B cell (primary cell): ENCODE data around the gene PARVB. TPM values are rescaled to one million over a fixed set of nuclear protein-coding genes. Genes with fewer than 3 reads are reported as not detected.

Experiments used
- ATAC-seq: fragments of 200-7000 bp; cut with Tn5 transposase; one replicate; pipeline ENCODE4 v1.10.0; 2021; ENCODE audit warnings: low read depth, mild to moderate bottlenecking, moderate number of reproducible peaks, moderate library complexity
- CTCF ChIA-PET: fragments of 350-600 bp; sonication (Branson Sonifier 250); formaldehyde crosslinking; loops from one replicate; lab custom pipeline; 2021; ENCODE audit warnings: antibody characterized with exemption, inconsistent platforms; lab: Charles Lee
- POLR2A ChIA-PET: fragments of 350-600 bp; sonication (Branson Sonifier 250); formaldehyde crosslinking; loops from one replicate; lab custom pipeline; 2021; ENCODE audit warnings: antibody characterized with exemption; lab: Charles Lee
- DNase-seq: peaks from one replicate; pipeline ENCODE4 v3.0.0; 2013
- H2AFZ ChIP-seq: 2 replicates; pipeline ENCODE4 v1.6.1; 2012; ENCODE audit warnings: mild to moderate bottlenecking, low read depth, low read length; ENCODE audit not compliant: insufficient read depth, poor library complexity, severe bottlenecking
- H3K27ac ChIP-seq, 2 donors: 1 replicate in 1 of 2; 2 replicates in 1 of 2; pipeline ENCODE4 v1.5.1; 2012 to 2013; ENCODE audit warnings: low read length in 2 of 2, mild to moderate bottlenecking in 2 of 2, moderate library complexity in 1 of 2
- H3K27me3 ChIP-seq, 4 experiments: fragments of 200-600 bp in 1 of 4; sonication (generic) in 1 of 4; replicated peaks in 1 of 4; 1 replicate in 2 of 4; 2 replicates in 2 of 4; pipeline versions ENCODE4 v1.6.1 to v1.7.0; 2013 to 2016; ENCODE audit warnings: low read length in 3 of 4, mild to moderate bottlenecking in 2 of 4, mixed read lengths in 1 of 4, moderate library complexity in 1 of 4; ENCODE audit not compliant: insufficient read depth in 4 of 4, control insufficient read depth in 3 of 4; ENCODE audit errors: control extremely low read depth in 1 of 4
- H3K36me3 ChIP-seq, 2 experiments: replicated peaks in 1 of 2; 1 replicate in 1 of 2; 2 replicates in 1 of 2; pipeline versions ENCODE4 v1.6.1 to v1.7.1; 2013; ENCODE audit warnings: low read length in 1 of 2; ENCODE audit not compliant: insufficient read depth in 2 of 2, control insufficient read depth in 1 of 2; ENCODE audit errors: control extremely low read depth in 1 of 2, extremely low read depth in 1 of 2
- H3K4me1 ChIP-seq, 2 donors: fragments of 200-600 bp in 1 of 2; sonication (generic) in 1 of 2; 1 replicate in 1 of 2; 2 replicates in 1 of 2; pipeline versions ENCODE4 v1.5.1 to v1.6.1; 2013 to 2017; ENCODE audit warnings: low read length in 2 of 2; ENCODE audit not compliant: control insufficient read depth in 2 of 2, insufficient read depth in 2 of 2
- H3K4me2 ChIP-seq: replicated peaks from 2 replicates; pipeline ENCODE3; 2012; ENCODE audit warnings: mild to moderate bottlenecking, low read depth, low read length; ENCODE audit not compliant: poor library complexity, severe bottlenecking
- H3K4me3 ChIP-seq, 5 experiments: fragments of 200-600 bp in 1 of 5; sonication (generic) in 1 of 5; 1 replicate in 3 of 5; 2 replicates in 2 of 5; pipeline versions ENCODE4 v1.5.1 to v1.7.0; 2011 to 2016; ENCODE audit warnings: low read length in 4 of 5, mild to moderate bottlenecking in 4 of 5, low read depth in 2 of 5, control low read depth in 1 of 5, moderate library complexity in 1 of 5; ENCODE audit not compliant: insufficient read depth in 1 of 5; ENCODE audit errors: control extremely low read depth in 1 of 5, extremely low read depth in 1 of 5
- H3K79me2 ChIP-seq: fragments of 200-600 bp; sonication (generic); one replicate; pipeline ENCODE4 v1.6.0; 2016; ENCODE audit warnings: low read length; ENCODE audit not compliant: control insufficient read depth, insufficient read depth
- H3K9ac ChIP-seq: fragments of 200-600 bp; sonication (generic); 2 replicates; pipeline ENCODE4 v1.6.1; 2017; ENCODE audit warnings: mild to moderate bottlenecking, low read length, moderate library complexity
- H3K9me3 ChIP-seq, 3 donors: one replicate each; pipeline versions ENCODE4 v1.6.1 to v1.7.1; 2013; ENCODE audit warnings: low read length in 2 of 3; ENCODE audit not compliant: control insufficient read depth in 2 of 3, insufficient read depth in 1 of 3; ENCODE audit errors: control extremely low read depth in 1 of 3
- H4K20me1 ChIP-seq: 2 replicates; pipeline ENCODE4 v1.6.0; 2012; ENCODE audit warnings: mild to moderate bottlenecking, low read length; ENCODE audit not compliant: insufficient read depth, control insufficient read depth, poor library complexity, severe bottlenecking
- H3K27ac Mint-ChIP-seq: one replicate; pipeline ENCODE4 v1.8.0; 2021; ENCODE audit warnings: mixed read lengths
- H3K27me3 Mint-ChIP-seq: one replicate; pipeline ENCODE4 v1.8.0; 2021; ENCODE audit warnings: mixed read lengths
- H3K4me1 Mint-ChIP-seq: one replicate; pipeline ENCODE4 v1.8.0; 2021; ENCODE audit warnings: mixed read lengths
- H3K4me3 Mint-ChIP-seq: one replicate; pipeline ENCODE4 v1.8.0; 2021; ENCODE audit warnings: mixed read lengths
- H3K9me3 Mint-ChIP-seq: one replicate; pipeline ENCODE4 v1.8.0; 2022; ENCODE audit warnings: mixed read lengths; ENCODE audit not compliant: insufficient read depth
- CTCF ChIP-seq: fragments of 200-600 bp; IDR thresholded peaks from one replicate; pipeline ENCODE4 v1.8.0; 2022; ENCODE audit warnings: antibody characterized with exemption, mild to moderate bottlenecking
- EZH2 ChIP-seq: IDR thresholded peaks from 2 replicates; pipeline ENCODE4 v1.6.1; 2012; ENCODE audit warnings: borderline replicate concordance, low read depth, mild to moderate bottlenecking, moderate library complexity, low read length; ENCODE audit not compliant: insufficient read depth, poor library complexity, severe bottlenecking
- WGBS: methylation state at CpG from one replicate; pipeline ENCODE4 v1.1.5; 2013; ENCODE audit warnings: missing lambda C conversion rate; ENCODE audit not compliant: insufficient coverage; 5-methylcytosine and 5-hydroxymethylcytosine counted together
- intact Hi-C: fragments of 100-400 bp; cut with micrococcal nuclease; formaldehyde crosslinking; loops from one replicate; pipeline ENCODE4 v1.10.0; 2022
- polyA plus RNA-seq: library from polyadenylated mRNA; depleted of rRNA; stranded (reverse); fragments of >200 nt; gene quantifications from 2 replicates; pipeline ENCODE4 v1.2.3, GENCODE V29; 2012
- total RNA-seq, 2 donors: library from RNA; stranded (reverse); fragments of 120-200 nt in 1 of 2; gene quantifications; 1 replicate in 1 of 2; 2 replicates in 1 of 2; pipeline versions ENCODE4 v1.2.3 to v1.2.4, GENCODE V29; 2013 to 2022

The PARVB gene
- total and polyA plus RNA-seq, 2 donors (not counting 1 experiment from before 2014, with no cell fraction given) = 48.0 to 49.4 TPM

- H3K27ac Mint-ChIP-seq = no peak overlapping the region
- no peaks in the 10 kb centered on the region for H3K27me3 Mint-ChIP-seq
- Histone ChIP-seq H3K79me2 (peaks cover 45% of the 10 kb centered on the region), H3K27ac (no peak overlapping the region), H3K36me3 (peaks cover 0 to 14% of the 10 kb centered on the region in 2 experiments), H4K20me1 (peaks cover 6% of the 10 kb centered on the region), H3K4me1 (peaks cover 32 to 42% of the 10 kb centered on the region in 2 donors), H3K4me2 (no peak overlapping the region), H3K9ac (no peak overlapping the region), H2AFZ (no peak overlapping the region), H3K27me3 (no peaks in the 10 kb centered on the region), H3K9me3 (no peaks in the 10 kb centered on the region), H3K4me3 (no peak overlapping the region)
- H3K9me3 Mint-ChIP-seq = no peaks in the 10 kb centered on the region
- no peak overlapping the region for H3K4me3 Mint-ChIP-seq
- 99% methylated on average over 13 of the region's 15 CpGs for WGBS
- intact Hi-C loops = no loop called here
- no peak for ATAC-seq
- no peak for DNase-seq
- peaks cover 54% of the 10 kb centered on the region for H3K4me1 Mint-ChIP-seq
- ChIA-PET POLR2A (no interaction called here), CTCF (interaction anchor here (0.8 to 16.2 kb wide), 2 partner anchors 85 to 86 kb away, joined by 3 to 691 read pairs; no protein-coding TSS in a partner anchor)
- TF ChIP-seq CTCF = no peak
- TF ChIP-seq EZH2 = no peak
Observed at GRCh38 chr22:43998679-43999264, 25.3 kb upstream of the PARVB start.

- no peak overlapping the region for H2AFZ ChIP-seq
- no peak overlapping the region for H3K4me3 Mint-ChIP-seq
- intact Hi-C loops = no loop called here
- no peaks in the 10 kb centered on the region for H3K27me3 Mint-ChIP-seq
- H3K27ac ChIP-seq = no peak overlapping the region
- peaks cover 39% of the 10 kb centered on the region for H3K79me2 ChIP-seq
- H3K9me3 Mint-ChIP-seq = no peaks in the 10 kb centered on the region
- H3K4me2 ChIP-seq = no peak overlapping the region
- no peak overlapping the region for H3K9ac ChIP-seq
- H3K4me3 ChIP-seq = no peak overlapping the region
- H3K4me1 Mint-ChIP-seq = peaks cover 48% of the 10 kb centered on the region
- ATAC-seq (no peak), DNase-seq (no peak)
- peaks cover 0 to 13% of the 10 kb centered on the region in 2 experiments for H3K36me3 ChIP-seq
- H3K27me3 ChIP-seq = no peaks in the 10 kb centered on the region
- WGBS = 96% methylated on average over 3 of the region's 3 CpGs
- CTCF ChIA-PET = interaction anchor here (16.2 kb wide), 1 partner anchor 85 kb away, joined by 691 read pairs; no protein-coding TSS in a partner anchor
- H4K20me1 ChIP-seq = no peaks in the 10 kb centered on the region
- H3K27ac Mint-ChIP-seq = no peak overlapping the region
- TF ChIP-seq EZH2 (no peak), CTCF (no peak)
- no peaks in the 10 kb centered on the region for H3K9me3 ChIP-seq
- POLR2A ChIA-PET = no interaction called here
- peaks cover 32 to 41% of the 10 kb centered on the region in 2 donors for H3K4me1 ChIP-seq
Observed at GRCh38 chr22:43999378-43999777, 24.7 kb upstream of the PARVB start.
